ENCODE results near the gene ALG14. TPM values are rescaled to one million over a fixed set of nuclear protein-coding genes. Genes with fewer than 3 reads are reported as not detected.
"Not testable (repeated sequence)": the region's sequence is repeated elsewhere in the genome, so short reads cannot be mapped to it uniquely, and the experiment has no call there.

ALG14 gene
- total RNA-seq = 1.6 and 2.0 TPM in 2 replicates

- peak; percentile 95 to 97 for DNase-seq (ENCODE audit: low read depth in 2 of 2)
Measured at GRCh38 chr1:95072532-95073419, at the start of gene ALG14. ALG14 (minus strand) TSS chr1:95072951; CDS start chr1:95072898, 53 bp downstream.

- no peak for DNase-seq (ENCODE audit: low read depth in 2 of 2)
Measured at GRCh38 chr1:95122151-95122697, 49.5 kb upstream of the ALG14 start.

- DNase-seq (ENCODE audit: low read depth in 2 of 2) = no peak
Measured at GRCh38 chr1:95119273-95119672, 46.5 kb upstream of the ALG14 start.

DNA sequence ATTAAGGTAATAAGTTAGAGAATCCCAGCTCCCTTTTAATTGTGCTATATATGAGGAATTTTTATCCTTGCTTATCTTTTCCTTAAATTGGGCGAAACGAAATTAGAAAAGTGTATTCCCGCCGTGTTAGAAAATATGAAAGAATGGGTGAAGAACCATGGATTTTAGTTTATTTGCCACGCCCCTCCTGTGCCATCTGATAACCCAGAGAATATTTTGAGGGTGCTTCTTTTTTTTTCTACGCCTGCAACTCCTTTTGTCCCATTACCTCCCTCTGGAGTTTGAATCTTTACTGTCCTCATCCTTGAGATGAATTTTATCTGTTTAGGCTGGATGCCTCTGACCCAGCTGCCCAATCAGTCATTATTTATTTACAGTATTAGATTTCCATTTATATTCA is 46.0 kb upstream of the ALG14 start:
- no peak for DNase-seq (ENCODE audit: low read depth in 2 of 2)

DNA sequence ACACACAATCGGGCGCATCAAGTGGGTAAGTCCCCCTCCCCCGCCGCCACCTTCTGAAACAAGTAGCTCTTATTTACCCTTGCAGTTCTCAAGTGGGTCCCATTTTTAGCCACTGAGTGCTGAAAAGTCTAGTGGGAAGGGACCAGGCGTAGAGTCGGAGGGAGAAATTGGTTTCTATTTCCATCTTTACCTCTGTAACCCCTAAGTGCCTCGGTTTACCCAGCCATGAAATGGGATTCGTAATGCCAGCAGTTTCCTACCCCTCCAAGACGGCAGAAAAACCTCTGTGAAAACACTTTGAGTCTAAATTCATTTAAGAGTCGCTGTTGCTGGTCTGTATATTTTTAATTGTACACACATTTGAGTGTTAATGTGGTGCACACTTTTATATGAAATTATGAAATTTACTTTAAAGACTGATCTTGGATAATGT is 45.3 kb upstream of the ALG14 start:
- DNase-seq (ENCODE audit: low read depth in 2 of 2) = peak; percentile 2 to 3

- DNase-seq (ENCODE audit: low read depth in 2 of 2) = peak; percentile 1 to 9
Measured at GRCh38 chr1:95117207-95118066, 44.7 kb upstream of the ALG14 start, which contains the start of gene TLCD4. TLCD4 (plus strand) TSS chr1:95117355; CDS start chr1:95143902, 26,547 bp downstream.

DNA sequence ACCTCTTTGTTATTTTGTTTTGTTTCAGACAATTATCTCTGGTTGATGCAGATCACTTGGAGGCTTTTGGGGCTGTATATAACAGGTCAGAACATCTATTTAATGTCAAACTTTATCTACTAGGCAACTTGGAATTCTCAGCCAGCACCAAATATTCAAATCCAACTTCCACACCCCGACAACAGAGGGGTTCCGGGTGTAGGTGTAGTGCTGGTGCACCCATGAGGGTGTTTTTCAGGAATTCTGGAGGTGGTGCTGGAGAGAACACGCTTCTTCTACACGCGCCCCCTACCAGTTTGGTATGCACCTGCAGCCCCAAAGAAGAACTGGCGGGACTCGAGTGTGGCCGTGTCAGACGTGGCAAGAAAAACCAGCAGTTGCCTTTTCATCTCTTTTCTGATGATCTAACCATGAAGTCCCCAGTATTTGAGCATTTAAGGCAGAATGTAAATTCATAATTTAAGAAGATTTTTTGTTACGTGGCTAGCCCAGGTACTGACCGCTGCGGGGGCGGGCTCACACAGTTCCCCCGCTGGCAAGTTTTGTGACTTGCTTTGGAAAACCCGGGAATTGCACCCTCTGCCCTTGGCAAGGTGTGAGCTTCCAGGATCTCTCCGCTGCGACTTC is 43.9 kb upstream of the ALG14 start:
- peak; percentile 25 to 46 for DNase-seq (ENCODE audit: low read depth in 2 of 2)

DNA sequence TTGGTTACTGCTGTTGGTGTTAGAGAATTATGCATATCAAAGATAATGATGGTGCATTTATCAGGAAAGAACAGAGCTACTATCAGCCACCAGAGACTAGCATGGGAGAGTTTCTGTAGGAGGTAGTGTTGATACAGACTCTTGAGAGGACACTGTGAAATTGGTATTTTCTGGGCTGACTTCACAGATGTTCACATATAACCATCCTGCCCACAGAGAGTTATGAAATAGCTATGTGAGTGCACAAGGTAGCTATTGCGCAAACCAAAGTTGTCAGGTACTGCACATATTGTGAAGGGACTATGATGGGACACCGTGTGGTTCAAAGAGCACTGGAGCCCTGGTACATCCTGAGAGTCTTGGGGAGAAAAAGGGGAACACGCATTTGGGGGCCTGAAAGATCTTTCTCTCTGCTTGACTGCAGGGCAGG is 43.0 kb upstream of the ALG14 start:
- DNase-seq (ENCODE audit: low read depth in 2 of 2) = no peak

DNA sequence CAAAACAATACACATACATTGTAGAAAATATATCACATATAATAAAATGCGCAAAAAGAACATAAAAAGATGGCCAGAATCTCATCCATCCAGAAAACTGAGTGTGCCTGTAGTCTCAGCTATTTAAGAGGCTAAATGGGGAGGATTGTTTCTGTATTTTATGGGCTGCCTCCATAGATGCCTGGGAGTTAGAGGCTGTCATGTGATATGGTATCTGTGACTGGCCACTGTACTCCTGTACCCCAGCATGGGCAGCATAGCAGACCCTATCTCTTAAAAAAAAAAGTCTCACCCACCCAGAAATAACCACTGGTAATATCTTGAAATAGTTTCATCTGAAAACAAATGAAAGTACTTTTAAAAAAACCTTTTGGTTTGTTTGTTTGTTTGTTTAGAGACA is 40.9 kb upstream of the ALG14 start:
- no peak for DNase-seq (ENCODE audit: low read depth in 2 of 2)

DNA sequence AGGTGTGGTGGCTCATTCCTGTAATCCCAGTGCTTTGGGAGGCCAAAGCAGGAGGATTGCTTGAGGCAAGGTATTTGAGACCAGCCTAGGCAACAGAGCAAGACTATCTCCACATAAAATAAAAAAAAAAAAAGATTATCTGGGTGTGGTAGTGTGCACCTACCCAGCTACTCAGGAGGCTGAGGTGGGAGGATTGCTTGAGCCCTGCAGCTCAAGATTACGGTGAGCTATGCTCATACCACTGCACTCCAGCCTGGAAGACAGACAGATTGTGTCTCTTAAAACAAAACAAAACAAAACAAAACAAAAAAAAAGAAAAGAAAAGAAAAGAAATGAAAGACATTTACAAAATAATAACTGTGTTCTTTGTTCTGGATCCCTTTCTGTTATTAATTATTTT is 38.3 kb upstream of the ALG14 start:
- DNase-seq (ENCODE audit: low read depth in 2 of 2) = no peak

GRCh38 chr1:95108792-95109191 is 36.0 kb upstream of the ALG14 start:
- no peak for DNase-seq (ENCODE audit: low read depth in 2 of 2)

- DNase-seq (ENCODE audit: low read depth in 2 of 2) = no peak
Measured at GRCh38 chr1:95098196-95098595, 25.4 kb upstream of the ALG14 start.

GRCh38 chr1:95097426-95097825 is 24.7 kb upstream of the ALG14 start:
- no peak for DNase-seq (ENCODE audit: low read depth in 2 of 2)

GRCh38 chr1:95096218-95096841 is 23.6 kb upstream of the ALG14 start:
- DNase-seq (ENCODE audit: low read depth in 2 of 2) = no peak

GRCh38 chr1:95095833-95096217 is 23.1 kb upstream of the ALG14 start:
- DNase-seq (ENCODE audit: low read depth in 2 of 2) = no peak

GRCh38 chr1:95094923-95095322 is 22.2 kb upstream of the ALG14 start:
- no peak for DNase-seq (ENCODE audit: low read depth in 2 of 2)

DNA sequence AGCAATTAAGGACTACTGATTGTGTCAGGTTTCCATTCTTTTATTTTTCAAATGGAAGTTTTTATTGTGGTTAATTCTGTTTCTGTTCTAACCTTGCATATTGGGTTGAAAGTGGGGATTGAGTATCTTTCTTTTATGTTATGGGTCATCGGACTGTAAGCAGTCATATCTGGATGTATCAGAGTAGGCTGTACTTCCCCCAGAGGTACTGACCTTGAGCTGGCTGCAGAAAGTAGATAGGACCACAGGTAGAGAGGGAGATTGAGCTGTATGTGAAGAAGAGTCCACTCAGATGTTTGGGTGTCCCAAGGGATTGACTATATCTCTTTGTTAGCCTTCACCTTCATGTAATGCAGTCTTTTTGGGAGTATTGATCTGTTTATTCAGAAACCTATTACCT is 20.5 kb upstream of the ALG14 start:
- DNase-seq (ENCODE audit: low read depth in 2 of 2) = no peak

DNA sequence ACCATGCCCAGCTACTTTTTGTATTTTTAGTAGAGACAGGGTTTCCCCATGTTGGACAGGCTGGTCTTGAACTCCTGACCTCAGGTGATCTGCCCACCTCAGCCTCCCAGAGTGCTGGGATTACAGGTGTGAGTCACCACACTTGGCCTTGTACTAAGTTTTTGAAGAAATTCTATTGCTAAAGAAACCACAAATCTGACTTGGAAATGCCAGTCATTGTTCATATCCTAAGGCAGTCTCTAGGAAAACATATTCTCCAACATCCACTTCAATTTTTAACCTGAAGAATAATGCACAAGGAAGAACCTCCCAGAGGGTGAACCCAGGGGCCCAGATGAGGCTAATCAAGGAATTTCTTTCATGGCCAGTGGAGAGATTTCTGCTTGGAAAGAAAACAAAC is 20.1 kb upstream of the ALG14 start:
- not testable (repeated sequence) for DNase-seq (ENCODE audit: low read depth in 2 of 2)

DNA sequence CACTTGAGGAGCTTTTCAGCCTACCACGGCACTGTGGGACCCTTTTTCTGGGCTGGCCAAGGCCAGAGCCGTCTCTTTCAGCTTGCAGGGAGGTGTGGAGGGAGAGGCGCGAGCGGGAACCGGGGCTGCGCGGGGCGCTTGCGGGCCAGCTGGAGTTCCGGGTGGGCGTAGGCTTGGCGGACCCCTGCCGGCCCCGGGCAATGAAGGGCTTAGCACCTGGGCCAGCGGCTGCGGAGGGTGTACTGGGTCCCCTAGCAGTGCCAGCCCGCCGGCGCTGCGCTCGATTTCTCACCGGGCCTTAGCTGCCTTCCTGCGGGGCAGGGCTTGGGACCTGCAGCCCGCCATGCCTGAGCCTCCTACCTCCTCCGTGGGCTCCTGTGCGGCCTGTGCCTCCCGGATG is 18.5 kb upstream of the ALG14 start:
- DNase-seq (ENCODE audit: low read depth in 2 of 2) = not testable (repeated sequence)

- no peak for DNase-seq (ENCODE audit: low read depth in 2 of 2)
Measured at GRCh38 chr1:95089650-95090287, 17.0 kb upstream of the ALG14 start.

- no peak for DNase-seq (ENCODE audit: low read depth in 2 of 2)
Measured at GRCh38 chr1:95088303-95088702, 15.6 kb upstream of the ALG14 start.

Data from lung microvascular endothelial cell (primary cell).